ENCODE results near the gene LMO1.

Gene LMO1

DNA sequence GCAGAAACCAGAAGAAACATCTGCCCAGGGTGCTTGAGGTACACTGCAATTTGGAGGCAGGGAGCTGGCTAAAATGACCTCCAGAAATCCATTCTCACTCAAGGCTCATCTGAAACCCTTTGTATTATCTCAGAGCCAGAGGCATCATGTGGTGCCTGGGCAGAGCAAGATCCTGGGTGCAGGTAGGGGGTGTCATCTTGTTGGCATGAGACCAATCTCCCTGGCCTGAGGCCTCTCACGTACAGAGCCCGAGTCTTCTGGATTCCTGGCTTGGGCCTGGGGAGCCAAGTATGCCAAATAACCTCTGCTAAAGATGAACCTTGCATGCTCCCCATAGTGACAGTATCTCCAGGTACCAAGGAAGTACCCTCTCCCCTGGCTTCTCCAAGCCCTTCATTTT, 2.4 kb downstream of the LMO1 start:
- no peak overlapping the region for H3K9ac ChIP-seq (ENCODE audit: low read depth, low read length, poor library complexity, severe bottlenecking)
- H3K9me3 ChIP-seq (ENCODE audit: insufficient read depth, low read depth, low read length): no peaks in the 10 kb centered on the region
- no peak overlapping the region for H2AFZ ChIP-seq (ENCODE audit: low read length)
- TF ChIP-seq CTCF (conservative IDR thresholded peaks at IDR 0.05; ENCODE audit: low read length): no peak
- H3K4me3 ChIP-seq (ENCODE audit: low read length, poor library complexity, severe bottlenecking): no peak overlapping the region
- no peaks in the 10 kb centered on the region for H3K36me3 ChIP-seq (ENCODE audit: insufficient read depth, low read length)
- no peaks in the 10 kb centered on the region for H4K20me1 ChIP-seq (ENCODE audit: insufficient read depth, low read length, poor library complexity, severe bottlenecking)
- H3F3A ChIP-seq (ENCODE audit: low read depth): no peaks in the 10 kb centered on the region
- H3K9me2 ChIP-seq (replicated peaks; ENCODE audit: low read depth, low read length): no peaks in the 10 kb centered on the region
- H3K79me2 ChIP-seq (ENCODE audit: insufficient read depth, low read length): no peaks in the 10 kb centered on the region
- H3K4me2 ChIP-seq (ENCODE audit: low read depth, low read length, poor library complexity, severe bottlenecking): no peak overlapping the region
- peaks cover 20% of the 10 kb centered on the region for H3K4me1 ChIP-seq (ENCODE audit: insufficient read depth, low read length, poor library complexity, severe bottlenecking)
- peaks cover 12% of the 10 kb centered on the region for H3K27me3 ChIP-seq (ENCODE audit: insufficient read depth, low read length, poor library complexity, severe bottlenecking)

DNA sequence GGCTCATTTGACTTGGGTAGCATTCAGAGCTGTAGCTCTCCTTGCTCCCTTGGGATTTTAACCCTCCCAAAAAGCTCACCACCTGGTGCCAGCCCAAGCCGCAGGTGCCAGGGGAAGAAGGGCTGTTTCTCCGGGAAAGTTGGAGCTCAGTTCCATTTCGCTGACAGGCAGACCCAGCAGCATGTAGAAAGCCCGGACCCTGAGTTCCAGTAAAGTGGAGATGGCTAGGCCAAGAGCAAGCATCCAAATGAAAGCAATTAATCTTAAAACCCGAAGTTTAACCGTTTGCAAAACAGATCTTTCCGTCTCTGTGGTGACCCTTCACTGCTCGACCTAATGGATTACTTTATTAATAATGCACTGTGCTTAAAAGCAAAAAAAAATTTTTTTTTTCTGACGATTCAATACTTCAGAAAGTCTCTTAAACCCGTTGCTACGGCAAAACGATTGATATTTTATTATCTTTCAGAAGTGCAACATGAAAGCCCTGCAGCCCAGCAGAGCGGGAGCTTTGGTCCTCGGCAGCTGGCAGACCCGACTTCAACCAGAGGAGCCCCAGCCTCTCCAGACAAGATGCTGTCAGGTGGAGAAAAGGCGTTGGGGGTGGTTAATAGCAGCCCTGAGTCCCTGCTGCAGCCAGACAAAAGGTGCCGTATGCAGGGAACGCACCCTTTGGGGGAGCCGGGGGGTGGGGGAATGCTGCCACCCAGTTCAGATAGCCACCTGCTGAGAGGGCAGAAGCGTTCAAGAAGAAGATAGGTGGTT, 3.3 kb downstream of the LMO1 start:
- peaks cover 12% of the 10 kb centered on the region for H3K27me3 ChIP-seq (ENCODE audit: insufficient read depth, low read length, poor library complexity, severe bottlenecking)
- no peaks in the 10 kb centered on the region for H3K36me3 ChIP-seq (ENCODE audit: insufficient read depth, low read length)
- H3K4me2 ChIP-seq (ENCODE audit: low read depth, low read length, poor library complexity, severe bottlenecking): no peak overlapping the region

DNA sequence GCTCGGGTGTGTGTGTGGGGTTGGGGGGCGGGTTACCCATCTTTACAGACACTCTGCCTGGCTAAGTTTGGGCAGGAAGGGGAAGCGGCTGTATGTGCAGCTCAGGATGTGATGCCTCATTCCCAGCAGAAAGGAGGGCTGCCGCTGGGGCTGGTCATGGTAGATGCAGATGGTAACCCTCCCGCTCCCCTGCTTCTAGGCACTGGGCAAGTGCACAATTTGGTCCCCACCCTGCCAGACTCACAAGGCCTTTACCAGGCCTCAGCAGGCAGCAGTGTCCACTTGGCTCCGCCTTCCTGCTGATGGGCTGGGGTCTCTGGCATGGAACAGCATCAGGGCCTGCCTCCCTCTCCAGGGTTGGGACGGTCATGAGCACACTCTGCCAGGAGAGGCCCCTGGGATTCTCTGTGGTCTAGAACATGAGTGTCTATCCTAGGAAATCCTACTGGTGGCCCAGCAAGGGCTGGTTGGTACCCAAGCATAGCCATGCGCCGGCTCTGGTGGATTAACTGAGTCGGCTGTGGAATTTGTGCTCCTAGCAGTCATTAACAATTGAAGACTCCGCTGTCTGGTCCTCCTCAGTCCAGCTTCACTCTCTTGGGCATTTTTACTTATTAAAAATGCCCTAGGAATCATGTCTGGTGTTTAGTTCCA, 4.2 kb downstream of the LMO1 start:
- Histone ChIP-seq H3K36me3 (ENCODE audit: insufficient read depth, low read length) (no peaks in the 10 kb centered on the region), H3K27me3 (ENCODE audit: insufficient read depth, low read length, poor library complexity, severe bottlenecking) (peaks cover 12% of the 10 kb centered on the region), H3F3A (ENCODE audit: low read depth) (no peaks in the 10 kb centered on the region), H3K79me2 (ENCODE audit: insufficient read depth, low read length) (no peaks in the 10 kb centered on the region), H3K9ac (ENCODE audit: low read depth, low read length, poor library complexity, severe bottlenecking) (no peak overlapping the region), H3K9me2 (replicated peaks; ENCODE audit: low read depth, low read length) (no peaks in the 10 kb centered on the region), H3K9me3 (ENCODE audit: insufficient read depth, low read depth, low read length) (no peaks in the 10 kb centered on the region), H3K4me2 (ENCODE audit: low read depth, low read length, poor library complexity, severe bottlenecking) (no peak overlapping the region), H2AFZ (ENCODE audit: low read length) (no peak overlapping the region), H4K20me1 (ENCODE audit: insufficient read depth, low read length, poor library complexity, severe bottlenecking) (no peaks in the 10 kb centered on the region), H3K4me1 (ENCODE audit: insufficient read depth, low read length, poor library complexity, severe bottlenecking) (peaks cover 20% of the 10 kb centered on the region), H3K4me3 (ENCODE audit: low read length, poor library complexity, severe bottlenecking) (no peak overlapping the region)
- TF ChIP-seq EZH2phosphoT487 (IDR thresholded peaks at IDR 0.05; ENCODE audit: borderline replicate concordance) (no peak), CTCF (conservative IDR thresholded peaks at IDR 0.05; ENCODE audit: low read length) (no peak)

More for the DNA sequence above, 3.3 kb downstream of the LMO1 start:
- H2AFZ ChIP-seq (ENCODE audit: low read length): no peak overlapping the region
- H3K4me3 ChIP-seq (ENCODE audit: low read length, poor library complexity, severe bottlenecking): no peak overlapping the region
- TF ChIP-seq EZH2phosphoT487 (IDR thresholded peaks at IDR 0.05; ENCODE audit: borderline replicate concordance) (no peak), CTCF (conservative IDR thresholded peaks at IDR 0.05; ENCODE audit: low read length) (no peak)
- no peaks in the 10 kb centered on the region for H3F3A ChIP-seq (ENCODE audit: low read depth)
- H3K4me1 ChIP-seq (ENCODE audit: insufficient read depth, low read length, poor library complexity, severe bottlenecking): peaks cover 20% of the 10 kb centered on the region
- H3K9ac ChIP-seq (ENCODE audit: low read depth, low read length, poor library complexity, severe bottlenecking): no peak overlapping the region
- no peaks in the 10 kb centered on the region for H4K20me1 ChIP-seq (ENCODE audit: insufficient read depth, low read length, poor library complexity, severe bottlenecking)
- H3K79me2 ChIP-seq (ENCODE audit: insufficient read depth, low read length): no peaks in the 10 kb centered on the region
- H3K9me3 ChIP-seq (ENCODE audit: insufficient read depth, low read depth, low read length): no peaks in the 10 kb centered on the region
- H3K9me2 ChIP-seq (replicated peaks; ENCODE audit: low read depth, low read length): no peaks in the 10 kb centered on the region

Data from Loucy (cell line).